ENCODE results near the gene ZBTB12. TPM values are rescaled to one million over a fixed set of nuclear protein-coding genes. Genes with fewer than 3 reads are reported as not detected.

ZBTB12 gene
- total RNA-seq, 1 experiment from 2014 or later = 13.3 TPM

- no peaks in the 10 kb centered on the region for H3K79me2 ChIP-seq (ENCODE audit: low read length)
- peaks cover 8% of the 10 kb centered on the region for H3K4me1 ChIP-seq (ENCODE audit: low read length)
- DNase-seq = no peak
- no peaks in the 10 kb centered on the region for H4K20me1 ChIP-seq (ENCODE audit: insufficient read depth, low read depth, low read length)
- H3K4me3 ChIP-seq (ENCODE audit: low read length) = no peak overlapping the region
- no peaks in the 10 kb centered on the region for H3K27me3 ChIP-seq (ENCODE audit: low read length)
- H3K9ac ChIP-seq (ENCODE audit: low read length) = no peak overlapping the region
- no peak overlapping the region for H2AFZ ChIP-seq (ENCODE audit: low read length)
- no peaks in the 10 kb centered on the region for H3K36me3 ChIP-seq (ENCODE audit: insufficient read depth, low read length)
- H3K27ac ChIP-seq (ENCODE audit: low read length) = no peak overlapping the region
- H3K4me2 ChIP-seq (ENCODE audit: low read depth, low read length, poor library complexity, severe bottlenecking) = no peak overlapping the region
- H3K9me3 ChIP-seq (ENCODE audit: low read length) = no peaks in the 10 kb centered on the region
- no peaks in the 10 kb centered on the region for H3K9me2 ChIP-seq (replicated peaks; ENCODE audit: insufficient read depth, low read length)
Observed at GRCh38 chr6:31906122-31906521, 4.2 kb upstream of the ZBTB12 start.

- Histone ChIP-seq H3K9me2 (replicated peaks; ENCODE audit: insufficient read depth, low read length) (no peaks in the 10 kb centered on the region), H3K27ac (ENCODE audit: low read length) (no peak overlapping the region), H3K4me2 (ENCODE audit: low read depth, low read length, poor library complexity, severe bottlenecking) (no peak overlapping the region), H2AFZ (ENCODE audit: low read length) (no peak overlapping the region), H3K9ac (ENCODE audit: low read length) (no peak overlapping the region), H3K4me3 (ENCODE audit: low read length) (no peak overlapping the region), H3K27me3 (ENCODE audit: low read length) (no peaks in the 10 kb centered on the region), H3K4me1 (ENCODE audit: low read length) (peaks cover 15% of the 10 kb centered on the region), H3K79me2 (ENCODE audit: low read length) (no peaks in the 10 kb centered on the region; the same call in 1 of the 2 replicates), H3K36me3 (ENCODE audit: insufficient read depth, low read length) (no peaks in the 10 kb centered on the region), H4K20me1 (ENCODE audit: insufficient read depth, low read depth, low read length) (no peaks in the 10 kb centered on the region), H3K9me3 (ENCODE audit: low read length) (no peaks in the 10 kb centered on the region)
- DNase-seq = no peak
Observed at GRCh38 chr6:31905041-31905440, 3.2 kb upstream of the ZBTB12 start.

- Histone ChIP-seq H3K27me3 (ENCODE audit: low read length) (no peaks in the 10 kb centered on the region), H3K36me3 (ENCODE audit: insufficient read depth, low read length) (no peaks in the 10 kb centered on the region), H3K4me2 (ENCODE audit: low read depth, low read length, poor library complexity, severe bottlenecking) (no peak overlapping the region), H3K79me2 (ENCODE audit: low read length) (no peaks in the 10 kb centered on the region; the same call in 1 of the 2 replicates), H3K4me3 (ENCODE audit: low read length) (no peak overlapping the region), H4K20me1 (ENCODE audit: insufficient read depth, low read depth, low read length) (no peaks in the 10 kb centered on the region), H3K9me2 (replicated peaks; ENCODE audit: insufficient read depth, low read length) (no peaks in the 10 kb centered on the region), H2AFZ (ENCODE audit: low read length) (no peak overlapping the region), H3K27ac (ENCODE audit: low read length) (no peak overlapping the region), H3K9ac (ENCODE audit: low read length) (no peak overlapping the region), H3K9me3 (ENCODE audit: low read length) (no peaks in the 10 kb centered on the region), H3K4me1 (ENCODE audit: low read length) (peaks cover 26% of the 10 kb centered on the region)
- no peak for DNase-seq
Observed at GRCh38 chr6:31903957-31904356, 2.1 kb upstream of the ZBTB12 start.

- Histone ChIP-seq H3K79me2 (ENCODE audit: low read length) (peaks cover 8% of the 10 kb centered on the region), H3K4me3 (ENCODE audit: low read length) (peak overlapping the region; percentile 76), H3K27ac (ENCODE audit: low read length) (peak overlapping the region; percentile 51; the same call in 1 of the 2 replicates), H3K36me3 (ENCODE audit: insufficient read depth, low read length) (no peaks in the 10 kb centered on the region), H2AFZ (ENCODE audit: low read length) (no peak overlapping the region), H4K20me1 (ENCODE audit: insufficient read depth, low read depth, low read length) (no peaks in the 10 kb centered on the region), H3K4me2 (ENCODE audit: low read depth, low read length, poor library complexity, severe bottlenecking) (peak overlapping the region; percentile 86), H3K9me3 (ENCODE audit: low read length) (no peaks in the 10 kb centered on the region), H3K9ac (ENCODE audit: low read length) (peak overlapping the region; percentile 93), H3K4me1 (ENCODE audit: low read length) (peaks cover 38% of the 10 kb centered on the region), H3K9me2 (replicated peaks; ENCODE audit: insufficient read depth, low read length) (no peaks in the 10 kb centered on the region), H3K27me3 (ENCODE audit: low read length) (no peaks in the 10 kb centered on the region)
- DNase-seq = peak; percentile 88
Observed at GRCh38 chr6:31901415-31901952, 402 bp downstream of the ZBTB12 start.

GRCh38 chr6:31900917-31901414, 920 bp downstream of the ZBTB12 start:
- Histone ChIP-seq H4K20me1 (ENCODE audit: insufficient read depth, low read depth, low read length) (no peaks in the 10 kb centered on the region), H3K36me3 (ENCODE audit: insufficient read depth, low read length) (no peaks in the 10 kb centered on the region), H3K9me3 (ENCODE audit: low read length) (no peaks in the 10 kb centered on the region), H3K27me3 (ENCODE audit: low read length) (no peaks in the 10 kb centered on the region), H3K4me2 (ENCODE audit: low read depth, low read length, poor library complexity, severe bottlenecking) (peak overlapping the region; percentile 86), H3K9me2 (replicated peaks; ENCODE audit: insufficient read depth, low read length) (no peaks in the 10 kb centered on the region), H3K4me1 (ENCODE audit: low read length) (peaks cover 44% of the 10 kb centered on the region), H3K9ac (ENCODE audit: low read length) (peak overlapping the region; percentile 93), H3K4me3 (ENCODE audit: low read length) (peak overlapping the region; percentile 76), H3K27ac (ENCODE audit: low read length) (peak overlapping the region; percentile 51; the same call in 1 of the 2 replicates), H2AFZ (ENCODE audit: low read length) (no peak overlapping the region), H3K79me2 (ENCODE audit: low read length) (peaks cover 13% of the 10 kb centered on the region)
- DNase-seq = no peak

- Histone ChIP-seq H3K9me2 (replicated peaks; ENCODE audit: insufficient read depth, low read length) (no peaks in the 10 kb centered on the region), H3K4me3 (ENCODE audit: low read length) (peak overlapping the region; percentile 75; the same call in 1 of the 2 replicates), H2AFZ (ENCODE audit: low read length) (no peak overlapping the region), H3K27me3 (ENCODE audit: low read length) (no peaks in the 10 kb centered on the region), H3K27ac (ENCODE audit: low read length) (no peak overlapping the region), H3K9ac (ENCODE audit: low read length) (peak overlapping the region; percentile 93), H3K4me1 (ENCODE audit: low read length) (peaks cover 45% of the 10 kb centered on the region), H3K9me3 (ENCODE audit: low read length) (no peaks in the 10 kb centered on the region), H4K20me1 (ENCODE audit: insufficient read depth, low read depth, low read length) (no peaks in the 10 kb centered on the region), H3K36me3 (ENCODE audit: insufficient read depth, low read length) (peaks cover 6% of the 10 kb centered on the region; the same call in 1 of the 2 replicates), H3K79me2 (ENCODE audit: low read length) (peaks cover 19% of the 10 kb centered on the region), H3K4me2 (ENCODE audit: low read depth, low read length, poor library complexity, severe bottlenecking) (peak overlapping the region; percentile 89)
- no peak for DNase-seq
Observed at GRCh38 chr6:31899882-31900722, 1.8 kb downstream of the ZBTB12 start.

- Histone ChIP-seq H3K9me3 (ENCODE audit: low read length) (no peaks in the 10 kb centered on the region), H3K36me3 (ENCODE audit: insufficient read depth, low read length) (peaks cover 6% of the 10 kb centered on the region; the same call in 1 of the 2 replicates), H3K27me3 (ENCODE audit: low read length) (no peaks in the 10 kb centered on the region), H3K4me1 (ENCODE audit: low read length) (peaks cover 45% of the 10 kb centered on the region), H3K9me2 (replicated peaks; ENCODE audit: insufficient read depth, low read length) (no peaks in the 10 kb centered on the region), H3K9ac (ENCODE audit: low read length) (peak overlapping the region; percentile 91), H3K4me2 (ENCODE audit: low read depth, low read length, poor library complexity, severe bottlenecking) (peak overlapping the region; percentile 89), H3K4me3 (ENCODE audit: low read length) (peak overlapping the region; percentile 75), H3K27ac (ENCODE audit: low read length) (peak overlapping the region; percentile 51; the same call in 1 of the 2 replicates), H3K79me2 (ENCODE audit: low read length) (peaks cover 19% of the 10 kb centered on the region), H4K20me1 (ENCODE audit: insufficient read depth, low read depth, low read length) (no peaks in the 10 kb centered on the region), H2AFZ (ENCODE audit: low read length) (no peak overlapping the region)
- DNase-seq = no peak
Observed at GRCh38 chr6:31899215-31899614, 2.7 kb downstream of the ZBTB12 start.

GRCh38 chr6:31898383-31899011, 3.4 kb downstream of the ZBTB12 start:
- Histone ChIP-seq H3K27me3 (ENCODE audit: low read length) (no peaks in the 10 kb centered on the region), H3K4me2 (ENCODE audit: low read depth, low read length, poor library complexity, severe bottlenecking) (peak overlapping the region; percentile 89), H2AFZ (ENCODE audit: low read length) (peak overlapping the region; percentile 8; the same call in 1 of the 2 replicates), H3K4me1 (ENCODE audit: low read length) (peaks cover 45% of the 10 kb centered on the region), H3K27ac (ENCODE audit: low read length) (peak overlapping the region; percentile 51), H3K4me3 (ENCODE audit: low read length) (peak overlapping the region; percentile 75), H4K20me1 (ENCODE audit: insufficient read depth, low read depth, low read length) (no peaks in the 10 kb centered on the region), H3K36me3 (ENCODE audit: insufficient read depth, low read length) (peaks cover 6% of the 10 kb centered on the region; the same call in 1 of the 2 replicates), H3K9me3 (ENCODE audit: low read length) (no peaks in the 10 kb centered on the region), H3K79me2 (ENCODE audit: low read length) (peaks cover 19% of the 10 kb centered on the region), H3K9me2 (replicated peaks; ENCODE audit: insufficient read depth, low read length) (no peaks in the 10 kb centered on the region), H3K9ac (ENCODE audit: low read length) (peak overlapping the region; percentile 91)
- peak; percentile 79 for DNase-seq
